ENCODE results near the gene KCNK3. TPM values are rescaled to one million over a fixed set of nuclear protein-coding genes. Genes with fewer than 3 reads are reported as not detected.
"Not testable (repeated sequence)": the region's sequence is repeated elsewhere in the genome, so short reads cannot be mapped to it uniquely, and the experiment has no call there.

The KCNK3 gene
- total RNA-seq, 2 experiments from 2014 or later = not detected

DNA sequence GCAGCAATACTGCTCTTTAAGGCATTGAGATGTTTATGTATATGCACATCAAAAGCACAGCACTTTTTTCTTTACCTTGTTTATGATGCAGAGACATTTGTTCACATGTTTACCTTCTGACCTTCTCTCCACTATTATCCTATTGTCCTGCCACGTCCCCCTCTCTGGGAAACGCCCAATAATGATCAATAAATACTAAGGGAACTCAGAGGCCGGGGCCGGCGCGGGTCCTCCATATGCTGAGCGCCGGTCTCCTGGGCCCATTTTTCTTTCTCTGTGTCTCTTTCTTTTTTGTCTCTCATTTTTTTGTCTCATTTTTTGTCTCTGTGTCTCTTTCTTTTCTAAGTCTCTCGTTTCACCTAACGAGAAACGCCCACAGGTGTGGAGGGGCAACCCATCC lies 57.9 kb downstream of the KCNK3 start:
- H3K9me2 ChIP-seq (ENCODE audit: insufficient read depth, low read length); intact Hi-C loops (cut with micrococcal nuclease; ENCODE audit: unreplicated experiment); H3K9me3 ChIP-seq (ENCODE audit: low read length); H4K20me1 ChIP-seq (ENCODE audit: insufficient read depth, low read length); H3K79me2 ChIP-seq (ENCODE audit: insufficient read depth, low read depth, low read length); CTCF ChIA-PET (ENCODE audit: unreplicated experiment); H3K36me3 ChIP-seq (ENCODE audit: insufficient read depth, low read length); DNase-seq (ENCODE audit: low spot score): not testable (repeated sequence)
- POLR2A ChIA-PET = interaction anchor here (0.6 kb wide), 1 partner anchor 158 kb away, joined by 3 read pairs; no protein-coding TSS in a partner anchor
- TSS peak; percentile 88 for BruUV-seq (replicated peaks)
- H3K4me3 ChIP-seq (ENCODE audit: low read depth, low read length, poor library complexity, severe bottlenecking) = peak overlapping the region; percentile 65
- H2AFZ ChIP-seq (ENCODE audit: low read length) = peak overlapping the region; percentile 83; the same call in 1 of the 2 replicates
- H3K4me2 ChIP-seq (ENCODE audit: low read length) = peak overlapping the region; percentile 84
- peak overlapping the region; percentile 23 for H3K27ac ChIP-seq (ENCODE audit: low read depth, low read length, poor library complexity, severe bottlenecking)
- H3K4me1 ChIP-seq (ENCODE audit: insufficient read depth, low read length, poor library complexity, severe bottlenecking) = peaks cover 54% of the 10 kb centered on the region

- TF ChIP-seq EZH2phosphoT487 (IDR thresholded peaks at IDR 0.05; ENCODE audit: borderline replicate concordance, low read depth, low read length) = no peak
- TF ChIP-seq, protein P1, sequence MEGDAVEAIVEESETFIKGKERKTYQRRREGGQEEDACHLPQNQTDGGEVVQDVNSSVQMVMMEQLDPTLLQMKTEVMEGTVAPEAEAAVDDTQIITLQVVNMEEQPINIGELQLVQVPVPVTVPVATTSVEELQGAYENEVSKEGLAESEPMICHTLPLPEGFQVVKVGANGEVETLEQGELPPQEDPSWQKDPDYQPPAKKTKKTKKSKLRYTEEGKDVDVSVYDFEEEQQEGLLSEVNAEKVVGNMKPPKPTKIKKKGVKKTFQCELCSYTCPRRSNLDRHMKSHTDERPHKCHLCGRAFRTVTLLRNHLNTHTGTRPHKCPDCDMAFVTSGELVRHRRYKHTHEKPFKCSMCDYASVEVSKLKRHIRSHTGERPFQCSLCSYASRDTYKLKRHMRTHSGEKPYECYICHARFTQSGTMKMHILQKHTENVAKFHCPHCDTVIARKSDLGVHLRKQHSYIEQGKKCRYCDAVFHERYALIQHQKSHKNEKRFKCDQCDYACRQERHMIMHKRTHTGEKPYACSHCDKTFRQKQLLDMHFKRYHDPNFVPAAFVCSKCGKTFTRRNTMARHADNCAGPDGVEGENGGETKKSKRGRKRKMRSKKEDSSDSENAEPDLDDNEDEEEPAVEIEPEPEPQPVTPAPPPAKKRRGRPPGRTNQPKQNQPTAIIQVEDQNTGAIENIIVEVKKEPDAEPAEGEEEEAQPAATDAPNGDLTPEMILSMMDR (conservative IDR thresholded peaks at IDR 0.05; ENCODE audit: low read length) = no peak
- no peaks in the 10 kb centered on the region for H3K9me2 ChIP-seq (ENCODE audit: insufficient read depth, low read length)
- no peaks in the 10 kb centered on the region; the same call in 1 of the 2 replicates for H3K36me3 ChIP-seq (ENCODE audit: insufficient read depth, low read length)
- H3K4me3 ChIP-seq (ENCODE audit: low read depth, low read length, poor library complexity, severe bottlenecking) = no peak overlapping the region
- H4K20me1 ChIP-seq (ENCODE audit: insufficient read depth, low read length) = no peaks in the 10 kb centered on the region
- ChIA-PET CTCF (ENCODE audit: unreplicated experiment) (no interaction called here), POLR2A (no interaction called here)
- intact Hi-C loops (cut with micrococcal nuclease; ENCODE audit: unreplicated experiment) = no loop called here
- no peak for DNase-seq (ENCODE audit: low spot score)
- H3K9me3 ChIP-seq (ENCODE audit: low read length) = no peaks in the 10 kb centered on the region
- H3K27ac ChIP-seq (ENCODE audit: low read depth, low read length, poor library complexity, severe bottlenecking) = no peak overlapping the region
- H2AFZ ChIP-seq (ENCODE audit: low read length) = no peak overlapping the region
- peaks cover 8% of the 10 kb centered on the region; the same call in 1 of the 2 replicates for H3K79me2 ChIP-seq (ENCODE audit: insufficient read depth, low read depth, low read length)
- H3K4me1 ChIP-seq (ENCODE audit: insufficient read depth, low read length, poor library complexity, severe bottlenecking) = peaks cover 56% of the 10 kb centered on the region
- no TSS peak for BruUV-seq (replicated peaks)
- H3K4me2 ChIP-seq (ENCODE audit: low read length) = peak overlapping the region; percentile 17; the same call in 1 of the 2 replicates
These were observed 60.1 kb downstream of the KCNK3 start for GRCh38 chr2:26752656-26753055.

DNA sequence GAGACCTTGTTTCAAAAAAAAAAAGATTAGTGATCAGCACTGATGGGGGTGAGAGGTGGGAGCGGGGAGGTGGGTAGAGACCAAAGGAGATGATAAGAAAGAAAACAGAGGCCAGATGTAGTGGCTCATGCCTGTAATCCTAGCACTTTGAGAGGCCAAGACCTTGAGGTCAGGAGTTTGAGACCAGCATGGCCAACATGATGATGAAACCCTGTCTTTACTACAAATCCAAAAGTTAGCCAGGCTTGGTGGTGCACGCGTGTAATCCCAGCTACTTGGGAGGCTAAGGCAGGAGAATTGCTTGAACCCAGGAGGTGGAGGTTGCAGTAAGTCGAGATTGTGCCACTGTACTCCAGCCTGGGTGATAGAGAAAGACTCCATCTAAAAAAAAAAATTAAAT lies 62.0 kb downstream of the KCNK3 start:
- no peak for TF ChIP-seq EZH2phosphoT487 (IDR thresholded peaks at IDR 0.05; ENCODE audit: borderline replicate concordance, low read depth, low read length)
- TF ChIP-seq, protein P1 (conservative IDR thresholded peaks at IDR 0.05; ENCODE audit: low read length) = no peak
- Histone ChIP-seq H3K4me3 (ENCODE audit: low read depth, low read length, poor library complexity, severe bottlenecking) (no peak overlapping the region), H3K9me3 (ENCODE audit: low read length) (no peaks in the 10 kb centered on the region), H4K20me1 (ENCODE audit: insufficient read depth, low read length) (no peaks in the 10 kb centered on the region), H3K79me2 (ENCODE audit: insufficient read depth, low read depth, low read length) (peaks cover 8% of the 10 kb centered on the region; the same call in 1 of the 2 replicates), H3K27ac (ENCODE audit: low read depth, low read length, poor library complexity, severe bottlenecking) (no peak overlapping the region), H3K36me3 (ENCODE audit: insufficient read depth, low read length) (no peaks in the 10 kb centered on the region; the same call in 1 of the 2 replicates), H3K4me2 (ENCODE audit: low read length) (no peak overlapping the region), H2AFZ (ENCODE audit: low read length) (no peak overlapping the region), H3K9me2 (ENCODE audit: insufficient read depth, low read length) (no peaks in the 10 kb centered on the region), H3K4me1 (ENCODE audit: insufficient read depth, low read length, poor library complexity, severe bottlenecking) (peaks cover 53% of the 10 kb centered on the region)
- intact Hi-C loops (cut with micrococcal nuclease; ENCODE audit: unreplicated experiment) = no loop called here
- ChIA-PET POLR2A (interaction anchor here (0.6 kb wide), 2 partner anchors 9 to 367 kb away, joined by 3 to 6 read pairs; no protein-coding TSS in a partner anchor), CTCF (ENCODE audit: unreplicated experiment) (no interaction called here)
- BruUV-seq (replicated peaks) = no TSS peak
- no peak for DNase-seq (ENCODE audit: low spot score)
